GM13977 (cell line): ENCODE data around the gene IFT88.

Source experiments
- DNase-seq: peaks from one replicate; pipeline ENCODE4 v3.0.0; 2012; ENCODE audit warnings: low spot score
- CTCF ChIP-seq: IDR thresholded peaks from 2 replicates; pipeline ENCODE4 v1.5.1; 2012; ENCODE audit warnings: mild to moderate bottlenecking, control low read depth; ENCODE audit not compliant: insufficient read depth; ENCODE audit errors: extremely low read depth, missing control alignments
- in situ Hi-C: fragments of 300-500 bp; cut with MboI; formaldehyde crosslinking; loops from one replicate; pipeline ENCODE4 v1.12.0; 2022; ENCODE audit warnings: low sequenced_read_pairs, low pct_unique_long_range_greater_than_20kb, mixed read lengths, inconsistent platforms; ENCODE audit not compliant: unreplicated experiment

Gene IFT88

GRCh38 chr13:20706661-20707060 is 139.7 kb downstream of the IFT88 start:
- no peak for TF ChIP-seq CTCF
- in situ Hi-C loops = loop anchor here (10.0 kb wide), 1 partner anchor 202 kb away; no protein-coding TSS in a partner anchor
- no peak for DNase-seq

- in situ Hi-C loops = loop anchor here (10.0 kb wide), 1 partner anchor 203 kb away; no protein-coding TSS in a partner anchor
- no peak for TF ChIP-seq CTCF
- no peak for DNase-seq
Observed at GRCh38 chr13:20708216-20708615, 141.3 kb downstream of the IFT88 start.

- no peak for TF ChIP-seq CTCF
- in situ Hi-C loops = loop anchor here (10.0 kb wide), 1 partner anchor 205 kb away; no protein-coding TSS in a partner anchor
- no peak for DNase-seq
Observed at GRCh38 chr13:20709369-20709768, 142.4 kb downstream of the IFT88 start.

- no peak for TF ChIP-seq CTCF
- DNase-seq = no peak
- in situ Hi-C loops = loop anchor here (10.0 kb wide), 1 partner anchor 205 kb away; no protein-coding TSS in a partner anchor
Observed at GRCh38 chr13:20709782-20710181, 142.8 kb downstream of the IFT88 start.

GRCh38 chr13:20711301-20712044 is 144.5 kb downstream of the IFT88 start:
- peak; percentile 10 for DNase-seq
- no peak for TF ChIP-seq CTCF
- in situ Hi-C loops = no loop called here

- in situ Hi-C loops = no loop called here
- TF ChIP-seq CTCF = no peak
- DNase-seq = peak; percentile 18
Observed at GRCh38 chr13:20713014-20713376, 146.0 kb downstream of the IFT88 start.

GRCh38 chr13:20713751-20714150 is 146.8 kb downstream of the IFT88 start:
- in situ Hi-C loops = no loop called here
- no peak for TF ChIP-seq CTCF
- DNase-seq = peak; percentile 11
